22Rv1 (cell line): ENCODE measurements around the gene FBXO46.

Experiments
- H3K27ac ChIP-seq: fragments of 450-650 bp; 2 replicates; pipeline ENCODE4 v1.5.1; 2017
- ZFX ChIP-seq: fragments of 450-650 bp; IDR thresholded peaks from 2 replicates; pipeline ENCODE4 v1.6.1; 2017; ENCODE audit warnings: antibody characterized with exemption, borderline replicate concordance
- TF ChIP-seq, protein P1 (sequence below): fragments of 450-650 bp; IDR thresholded peaks from 2 replicates; pipeline ENCODE4 v1.5.1; 2017; ENCODE audit warnings: mild to moderate bottlenecking

Gene FBXO46

DNA sequence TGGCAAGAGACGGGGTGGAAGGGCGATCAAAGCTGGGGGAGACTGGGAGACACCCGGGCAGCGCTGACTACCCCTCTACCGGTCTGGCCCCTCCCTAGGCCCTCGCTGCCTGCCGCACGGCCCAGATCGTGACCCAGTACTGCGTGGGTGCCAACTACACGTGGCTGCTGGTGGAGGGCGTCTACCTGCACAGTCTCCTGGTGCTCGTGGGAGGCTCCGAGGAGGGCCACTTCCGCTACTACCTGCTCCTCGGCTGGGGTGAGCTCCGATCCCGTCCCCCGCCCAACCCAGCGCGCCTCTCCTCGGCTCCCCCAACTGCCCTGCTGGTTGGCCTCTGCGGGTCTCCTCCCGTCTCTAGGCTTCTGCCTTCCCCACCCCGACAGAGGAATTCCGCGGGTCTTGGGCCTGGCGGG is 53.8 kb downstream of the FBXO46 start:
- TF ChIP-seq, protein P1, sequence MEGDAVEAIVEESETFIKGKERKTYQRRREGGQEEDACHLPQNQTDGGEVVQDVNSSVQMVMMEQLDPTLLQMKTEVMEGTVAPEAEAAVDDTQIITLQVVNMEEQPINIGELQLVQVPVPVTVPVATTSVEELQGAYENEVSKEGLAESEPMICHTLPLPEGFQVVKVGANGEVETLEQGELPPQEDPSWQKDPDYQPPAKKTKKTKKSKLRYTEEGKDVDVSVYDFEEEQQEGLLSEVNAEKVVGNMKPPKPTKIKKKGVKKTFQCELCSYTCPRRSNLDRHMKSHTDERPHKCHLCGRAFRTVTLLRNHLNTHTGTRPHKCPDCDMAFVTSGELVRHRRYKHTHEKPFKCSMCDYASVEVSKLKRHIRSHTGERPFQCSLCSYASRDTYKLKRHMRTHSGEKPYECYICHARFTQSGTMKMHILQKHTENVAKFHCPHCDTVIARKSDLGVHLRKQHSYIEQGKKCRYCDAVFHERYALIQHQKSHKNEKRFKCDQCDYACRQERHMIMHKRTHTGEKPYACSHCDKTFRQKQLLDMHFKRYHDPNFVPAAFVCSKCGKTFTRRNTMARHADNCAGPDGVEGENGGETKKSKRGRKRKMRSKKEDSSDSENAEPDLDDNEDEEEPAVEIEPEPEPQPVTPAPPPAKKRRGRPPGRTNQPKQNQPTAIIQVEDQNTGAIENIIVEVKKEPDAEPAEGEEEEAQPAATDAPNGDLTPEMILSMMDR = no peak
- TF ChIP-seq ZFX = no peak

DNA sequence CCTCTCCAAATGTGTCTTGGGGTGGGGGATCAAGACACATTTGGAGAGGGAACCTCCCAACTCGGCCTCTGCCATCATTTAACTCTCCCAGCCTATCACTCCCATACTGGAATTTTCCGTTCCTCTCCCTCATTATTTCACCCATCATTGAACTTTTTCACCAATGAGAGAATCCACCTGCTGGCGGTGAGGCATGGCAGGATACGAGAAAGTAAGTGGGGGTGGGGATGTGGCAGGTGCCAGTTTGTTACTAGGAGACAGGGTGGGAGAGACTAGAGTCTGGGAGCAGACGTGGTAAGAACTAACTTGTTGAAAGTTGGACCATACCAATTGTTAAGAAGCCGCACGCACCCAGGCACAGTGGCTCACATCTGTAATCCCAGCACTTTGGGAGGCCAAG is 55.8 kb downstream of the FBXO46 start:
- H3K27ac ChIP-seq = no peak overlapping the region
- TF ChIP-seq, protein P1 = no peak
- no peak for TF ChIP-seq ZFX

More for the DNA sequence above, 53.8 kb downstream of the FBXO46 start:
- no peak overlapping the region; the same call in 1 of the 2 replicates for H3K27ac ChIP-seq

DNA sequence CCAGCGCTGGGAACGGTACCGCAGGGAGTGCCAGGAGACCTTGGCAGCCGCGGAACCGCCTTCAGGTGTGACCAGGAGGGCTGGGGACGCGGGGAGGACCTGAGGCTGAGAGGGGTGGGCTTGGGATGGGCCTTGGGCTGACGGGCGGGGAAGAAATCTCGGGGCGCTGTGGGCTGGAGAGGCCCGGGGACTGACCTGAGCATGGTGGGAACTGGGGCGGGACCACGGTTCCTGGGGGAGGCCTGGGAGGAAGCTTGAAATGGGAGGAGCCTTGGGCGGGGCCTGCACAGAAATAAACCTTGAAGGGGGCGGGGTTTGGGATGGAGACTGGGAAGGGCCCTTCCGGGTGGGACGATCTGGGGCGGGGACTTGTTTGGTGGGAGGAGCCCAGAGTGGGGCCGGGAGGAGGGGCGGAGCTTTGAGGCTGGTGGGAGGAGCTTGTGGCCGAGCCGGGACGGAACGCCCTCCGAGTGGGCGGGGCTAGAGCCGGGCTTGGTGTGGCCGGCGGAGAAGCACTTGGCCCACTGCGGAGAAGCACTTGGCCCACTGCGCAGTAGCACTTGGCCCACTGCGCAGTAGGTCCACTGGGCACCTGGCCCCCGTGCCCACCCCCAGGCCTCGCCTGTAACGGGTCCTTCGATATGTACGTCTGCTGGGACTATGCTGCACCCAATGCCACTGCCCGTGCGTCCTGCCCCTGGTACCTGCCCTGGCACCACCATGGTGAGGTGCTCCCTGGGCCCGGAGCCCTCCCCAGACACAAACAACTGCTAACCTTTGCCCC is 59.8 kb downstream of the FBXO46 start:
- no peak for TF ChIP-seq ZFX
- TF ChIP-seq, protein P1 = no peak
- H3K27ac ChIP-seq = peak overlapping the region; percentile 51

DNA sequence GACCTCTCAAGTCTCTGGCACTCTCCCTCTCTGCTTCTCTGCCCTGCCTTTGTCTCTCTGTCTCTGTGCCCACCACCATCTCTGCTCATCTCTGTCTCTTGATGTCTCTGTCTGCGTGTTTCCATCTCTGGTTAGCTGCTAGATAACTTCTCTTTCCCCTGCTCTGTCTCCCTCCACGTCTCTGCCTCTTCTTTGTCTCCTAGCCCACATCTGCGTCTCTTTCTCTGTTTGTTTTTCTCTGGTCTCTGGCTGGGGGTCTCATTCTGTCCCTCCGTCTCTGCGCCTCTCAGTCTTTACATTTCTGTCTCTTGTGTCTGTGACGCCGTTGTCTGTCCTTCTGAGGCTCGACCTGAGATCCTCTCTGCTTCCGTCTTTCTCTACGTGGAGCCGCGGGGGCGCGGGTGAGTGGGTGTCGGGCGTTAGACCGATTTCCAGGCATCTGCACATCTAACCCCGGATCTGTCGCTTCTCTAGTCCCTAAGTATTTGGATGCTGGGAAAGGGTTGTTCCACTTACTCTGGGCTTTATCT is 62.3 kb downstream of the FBXO46 start:
- peak overlapping the region; percentile 27 for H3K27ac ChIP-seq
- TF ChIP-seq, protein P1 = no peak
- TF ChIP-seq ZFX = no peak

DNA sequence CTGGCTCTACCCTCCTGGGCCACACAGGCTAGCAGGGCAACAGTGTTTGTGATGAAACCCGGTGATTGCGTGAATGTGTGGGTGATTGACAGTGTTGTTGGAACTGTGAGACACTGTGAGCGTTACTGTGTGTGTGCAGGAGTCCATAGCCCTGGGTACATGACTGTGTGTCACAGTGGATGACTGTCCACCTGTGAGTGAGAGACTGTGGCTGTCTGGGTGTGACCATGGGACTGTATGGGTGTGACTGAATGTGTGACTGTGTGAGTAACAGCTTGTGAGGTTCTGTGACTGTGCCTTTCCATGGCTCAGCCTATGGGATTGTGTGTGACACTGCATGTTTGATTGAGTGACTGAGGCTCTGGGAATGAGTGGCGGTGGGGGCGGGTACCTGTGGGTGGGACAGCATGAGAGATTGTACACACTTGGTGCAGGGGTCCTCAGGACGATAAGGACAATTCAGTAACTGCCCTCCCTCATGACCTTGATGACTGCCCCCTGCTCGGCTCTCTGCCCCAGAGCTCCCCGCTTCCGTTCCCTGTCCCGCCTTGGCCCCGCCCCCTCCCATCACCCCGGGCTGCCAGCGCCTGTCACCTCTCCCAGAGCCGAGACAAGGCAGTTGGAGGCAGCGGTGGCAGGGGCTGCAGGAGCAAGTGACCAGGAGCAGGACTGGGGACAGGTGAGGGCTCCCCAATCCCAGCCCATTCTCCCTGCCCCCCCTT is 62.9 kb downstream of the FBXO46 start, which contains the start of gene GIPR:
Gene GIPR (plus strand): TSS at position 602 of the 722 bp plus-strand sequence. CDS start 1,300 bp downstream, outside the sequence.
- H3K27ac ChIP-seq = peak within 1 kb of the TSS; percentile 27
- no peak for TF ChIP-seq ZFX
- TF ChIP-seq, protein P1 = no peak

DNA sequence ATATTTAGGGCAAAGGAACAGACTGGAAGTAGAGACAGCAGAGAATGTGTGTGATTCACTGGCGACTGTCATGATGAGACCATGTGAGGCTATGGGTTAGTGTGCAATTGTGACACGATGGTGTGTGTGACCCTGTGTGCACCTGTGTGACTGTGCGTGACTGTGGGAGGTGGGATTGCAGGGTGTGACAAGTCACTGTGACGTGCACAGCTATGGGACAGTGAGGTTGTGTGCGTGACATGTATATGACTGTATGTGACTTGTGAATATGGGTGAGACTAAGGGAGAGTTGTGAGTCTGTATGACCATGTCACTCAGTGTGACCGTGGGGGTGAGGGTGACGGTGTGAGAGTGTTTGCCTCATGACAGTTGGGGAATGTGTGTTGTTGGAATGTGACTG is 66.1 kb downstream of the FBXO46 start:
- no peak overlapping the region for H3K27ac ChIP-seq

More for the DNA sequence above, 66.1 kb downstream of the FBXO46 start:
- TF ChIP-seq, protein P1 = no peak
- TF ChIP-seq ZFX = no peak
